NCI-H510A treated with DMSO at 0.1 percent for 48 hours (cell line): Measurements from ENCODE around the gene TEX12.
"Not testable (repeated sequence)": the region's sequence is repeated elsewhere in the genome, so short reads cannot be mapped to it uniquely, and the experiment has no call there.

Experiments used
- DNase-seq: peaks from one replicate; lab custom pipeline; 2025; lab: John Stamatoyannopoulos, UW

Gene TEX12, protein sequence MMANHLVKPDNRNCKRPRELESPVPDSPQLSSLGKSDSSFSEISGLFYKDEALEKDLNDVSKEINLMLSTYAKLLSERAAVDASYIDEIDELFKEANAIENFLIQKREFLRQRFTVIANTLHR

DNA sequence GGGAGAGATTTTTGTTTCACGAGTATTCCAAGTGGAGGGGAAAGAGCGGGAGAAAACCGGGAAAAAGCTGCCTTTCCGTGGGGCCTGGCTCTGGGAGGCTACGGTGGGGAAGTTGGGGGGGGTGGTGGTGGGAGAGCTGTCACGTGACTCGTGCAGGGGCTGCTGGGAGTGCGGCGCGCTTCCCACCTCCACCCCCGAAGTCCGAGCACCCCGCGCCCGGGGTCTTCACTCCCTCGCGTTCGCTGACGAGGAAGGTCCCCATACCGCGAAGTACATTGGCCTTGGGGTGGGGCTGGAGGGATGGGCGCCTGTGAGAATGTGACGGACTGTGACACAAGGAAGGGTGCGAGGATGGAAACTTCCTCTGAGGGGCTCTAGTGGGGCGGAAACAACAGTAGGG is at the start of gene TEX12:
TEX12 (plus strand) TSS at position 228 of the 400 bp plus-strand sequence. CDS start 1,897 bp downstream, outside the sequence.
- DNase-seq = no peak

DNA sequence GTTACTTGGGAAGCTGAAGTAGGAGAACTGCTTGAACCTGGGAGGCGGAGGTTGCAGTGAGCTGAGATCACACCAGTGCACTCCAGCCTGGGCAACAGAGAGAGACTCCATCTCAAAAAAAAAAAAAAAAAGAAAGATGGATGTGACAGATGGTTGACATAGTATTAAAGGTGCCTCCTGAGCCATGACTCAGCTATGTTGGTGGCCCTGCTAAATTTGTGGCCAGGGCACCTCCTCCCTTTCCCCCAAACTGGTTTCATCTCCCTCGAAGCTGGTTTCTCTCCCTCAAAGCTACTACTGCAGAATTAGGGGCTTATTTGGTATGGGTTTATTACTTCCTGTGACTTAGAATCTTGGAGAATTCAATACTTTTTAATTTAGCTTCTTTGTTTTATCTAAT is 49.0 kb upstream of the TEX12 start:
- DNase-seq = no peak

DNA sequence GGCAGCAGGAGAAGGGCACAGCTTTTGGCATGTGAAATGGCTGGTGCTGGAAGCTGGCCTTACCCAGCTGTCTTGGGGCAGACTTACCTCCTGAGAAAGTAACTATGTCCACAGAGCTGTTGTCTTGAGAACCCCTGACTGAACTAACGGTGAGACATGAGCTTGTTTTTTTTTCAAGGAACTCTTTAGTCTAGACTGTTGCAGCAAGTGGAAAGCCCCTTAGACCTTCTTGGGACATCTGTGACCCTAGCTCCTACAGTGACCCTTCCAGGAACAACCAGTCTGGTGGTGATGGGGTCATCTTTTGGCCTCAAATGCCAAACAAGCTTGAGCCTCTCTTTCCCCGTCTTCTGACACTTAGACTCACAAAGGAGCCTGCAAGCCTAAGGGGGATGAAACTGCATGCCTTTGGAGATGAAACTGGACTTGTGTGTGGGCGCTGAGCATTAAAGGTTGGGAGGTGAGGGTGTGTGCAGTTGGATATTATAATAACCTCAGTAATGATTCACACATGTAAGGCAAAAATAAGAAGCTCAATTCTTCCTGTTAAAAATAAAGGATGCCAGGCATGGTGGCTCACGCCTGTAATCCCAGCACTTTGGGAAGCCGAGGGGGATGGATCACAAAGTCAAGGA is 45.1 kb upstream of the TEX12 start:
- DNase-seq = no peak

DNA sequence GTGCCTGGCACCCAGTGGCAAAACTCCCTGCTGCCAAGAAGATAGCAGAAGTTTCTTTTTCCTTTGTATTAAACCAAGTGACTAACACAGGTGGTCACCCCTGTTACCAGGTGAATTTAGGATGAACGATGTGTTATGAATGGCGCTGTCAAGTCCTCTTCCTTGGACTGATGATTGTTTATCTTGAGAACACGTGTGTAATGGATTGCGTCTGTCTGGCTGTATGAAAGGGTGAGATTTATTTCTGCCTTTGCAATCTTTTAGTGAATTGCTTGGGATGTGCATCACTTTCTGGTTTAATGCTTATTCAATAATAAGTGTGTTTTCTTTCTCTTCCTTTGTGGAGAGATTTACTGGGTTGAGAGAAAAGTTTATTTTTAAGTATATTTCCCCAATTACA is 44.0 kb upstream of the TEX12 start:
- no peak for DNase-seq

DNA sequence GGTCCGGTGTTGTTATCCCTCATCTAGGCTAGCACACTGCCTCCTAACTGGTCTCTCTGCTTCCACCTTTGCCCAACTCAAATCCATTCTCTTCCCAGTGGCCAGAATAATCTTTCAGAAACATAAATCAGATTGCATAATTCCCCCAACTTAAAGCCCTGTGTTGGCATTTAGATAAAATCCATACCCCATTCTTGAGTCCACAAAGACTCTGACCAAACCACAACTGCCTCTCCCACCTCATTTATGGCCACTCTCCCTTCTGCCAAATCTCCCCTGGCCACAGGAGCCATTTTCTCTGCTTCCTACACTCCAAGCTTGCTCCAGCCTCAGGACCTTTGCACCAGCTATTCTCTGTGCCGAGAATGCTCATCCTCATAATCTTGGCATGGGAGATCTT is 40.1 kb upstream of the TEX12 start:
- DNase-seq = no peak

DNA sequence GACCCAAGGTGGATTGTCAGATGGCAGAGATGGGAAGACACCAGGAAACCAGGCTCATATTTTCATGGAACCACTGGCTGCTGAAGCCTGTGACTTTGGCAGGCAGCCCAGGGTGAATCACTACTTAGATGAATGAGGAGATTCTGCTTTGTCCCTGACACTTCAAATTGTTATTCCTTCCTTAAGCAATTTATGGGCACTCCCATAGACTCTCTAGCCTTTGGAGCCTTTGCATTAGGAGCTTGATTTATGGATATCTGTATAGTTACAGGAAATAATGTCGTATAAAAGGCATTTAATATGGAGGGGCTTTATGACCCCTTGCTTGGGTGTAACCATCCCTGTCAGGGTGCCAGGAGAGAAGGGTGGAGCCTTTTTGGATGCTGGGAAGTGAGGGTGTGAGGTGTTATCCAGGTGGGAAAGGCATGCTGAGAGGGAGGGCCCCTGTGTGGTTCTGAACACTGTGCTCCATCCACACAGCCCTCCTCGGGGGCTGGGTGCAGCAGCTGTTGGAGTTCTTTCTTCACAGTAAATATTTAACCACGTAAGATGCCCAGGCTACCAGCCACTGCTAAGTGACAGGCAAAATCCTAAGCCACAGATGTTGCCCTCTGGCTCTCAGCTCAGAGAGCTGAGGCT is 38.6 kb upstream of the TEX12 start:
- DNase-seq = peak; percentile 22

DNA sequence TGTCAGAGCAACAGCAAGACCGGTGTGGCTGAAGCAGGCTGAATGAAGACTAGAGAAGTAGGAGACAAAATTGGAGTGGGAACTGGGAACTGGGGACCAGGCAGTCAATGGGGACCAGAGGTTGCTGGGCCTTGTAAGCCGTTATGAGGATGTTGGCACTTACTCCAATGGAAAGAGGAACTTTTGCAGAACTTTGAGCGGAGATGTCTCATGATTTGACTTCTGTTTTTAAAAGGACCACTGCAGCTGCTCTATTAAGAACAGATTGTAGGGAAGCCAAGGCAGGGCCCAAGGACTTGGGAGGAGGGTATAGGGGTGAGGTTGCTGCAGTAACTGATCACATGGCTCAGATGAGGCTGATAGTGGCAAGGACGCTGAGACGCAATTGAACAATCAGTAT is 37.5 kb upstream of the TEX12 start:
- DNase-seq = no peak

DNA sequence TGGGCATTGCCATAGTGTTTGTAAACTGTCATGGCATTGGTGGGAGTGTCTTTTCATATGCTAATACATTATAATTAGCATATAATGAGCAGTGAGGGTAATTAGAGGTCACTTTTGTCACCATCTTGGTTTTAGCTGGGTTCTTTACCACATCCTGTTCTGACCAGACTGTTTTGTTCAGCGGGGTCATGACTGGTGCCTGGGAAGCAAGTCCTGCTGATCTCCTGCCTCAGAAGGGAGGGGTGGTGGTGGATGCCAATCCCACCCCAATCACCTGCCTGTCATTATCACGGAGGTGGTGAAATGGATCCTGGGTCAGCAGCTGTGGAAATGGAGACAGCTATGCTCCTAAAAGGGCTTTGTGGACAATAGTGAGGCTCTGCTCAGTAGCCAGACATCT is 34.4 kb upstream of the TEX12 start:
- DNase-seq = no peak

DNA sequence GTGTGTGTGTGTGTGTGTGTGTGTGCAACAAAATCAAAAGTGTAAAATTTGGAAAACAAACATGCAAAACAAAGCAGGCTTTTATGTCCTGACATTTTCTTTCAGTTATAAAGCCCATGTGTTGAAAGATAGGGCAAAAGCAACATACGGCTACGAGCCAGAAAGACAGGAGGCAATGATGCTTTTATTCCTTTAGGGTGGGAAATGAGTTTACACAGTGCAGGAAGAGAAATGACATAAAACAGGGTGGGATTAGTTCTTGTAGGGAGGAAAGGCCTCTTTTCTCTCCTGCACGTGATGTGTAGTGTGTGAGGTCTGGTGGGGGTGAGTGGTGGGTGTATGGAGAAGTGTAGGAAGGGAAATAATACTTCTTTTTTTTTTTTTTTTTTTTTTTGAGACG is 32.7 kb upstream of the TEX12 start:
- no peak for DNase-seq

DNA sequence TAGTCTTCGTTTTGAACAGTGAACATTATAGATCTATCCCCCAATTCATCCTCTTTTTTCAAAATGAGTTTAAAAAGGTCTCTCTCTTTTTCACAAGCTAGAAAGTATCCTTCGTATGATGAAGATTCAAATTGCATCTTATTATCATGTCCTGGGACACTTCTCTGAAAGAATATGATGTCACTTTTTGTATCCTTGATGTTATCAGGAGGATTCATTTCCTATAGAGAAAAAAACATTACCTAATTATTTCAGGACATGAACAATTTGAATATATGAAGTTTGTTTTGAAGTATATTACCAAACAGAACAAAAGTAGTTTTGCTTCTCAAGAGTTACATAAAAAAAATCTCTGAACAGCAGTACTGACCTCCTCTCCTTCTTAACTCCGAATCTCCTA is 23.6 kb upstream of the TEX12 start:
- no peak for DNase-seq

DNA sequence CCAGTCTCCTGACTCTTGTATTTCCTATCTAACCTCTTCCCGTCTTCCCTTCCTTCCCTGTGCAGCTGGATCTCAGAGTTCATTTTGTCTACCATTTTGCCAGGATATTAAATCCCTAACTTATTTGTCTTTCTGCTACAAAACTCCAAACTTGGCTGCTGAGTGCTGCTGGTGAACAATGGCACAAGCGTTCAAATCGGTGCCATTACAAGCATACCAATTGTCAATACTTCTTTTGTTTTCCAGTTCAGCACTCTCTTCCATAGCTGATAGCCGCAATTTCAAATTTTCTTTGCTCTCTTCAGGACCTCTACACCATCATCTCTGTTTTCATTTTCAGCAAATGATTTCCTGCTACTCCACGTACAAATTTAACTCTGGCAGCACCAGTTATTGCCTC is 16.7 kb upstream of the TEX12 start:
- no peak for DNase-seq

DNA sequence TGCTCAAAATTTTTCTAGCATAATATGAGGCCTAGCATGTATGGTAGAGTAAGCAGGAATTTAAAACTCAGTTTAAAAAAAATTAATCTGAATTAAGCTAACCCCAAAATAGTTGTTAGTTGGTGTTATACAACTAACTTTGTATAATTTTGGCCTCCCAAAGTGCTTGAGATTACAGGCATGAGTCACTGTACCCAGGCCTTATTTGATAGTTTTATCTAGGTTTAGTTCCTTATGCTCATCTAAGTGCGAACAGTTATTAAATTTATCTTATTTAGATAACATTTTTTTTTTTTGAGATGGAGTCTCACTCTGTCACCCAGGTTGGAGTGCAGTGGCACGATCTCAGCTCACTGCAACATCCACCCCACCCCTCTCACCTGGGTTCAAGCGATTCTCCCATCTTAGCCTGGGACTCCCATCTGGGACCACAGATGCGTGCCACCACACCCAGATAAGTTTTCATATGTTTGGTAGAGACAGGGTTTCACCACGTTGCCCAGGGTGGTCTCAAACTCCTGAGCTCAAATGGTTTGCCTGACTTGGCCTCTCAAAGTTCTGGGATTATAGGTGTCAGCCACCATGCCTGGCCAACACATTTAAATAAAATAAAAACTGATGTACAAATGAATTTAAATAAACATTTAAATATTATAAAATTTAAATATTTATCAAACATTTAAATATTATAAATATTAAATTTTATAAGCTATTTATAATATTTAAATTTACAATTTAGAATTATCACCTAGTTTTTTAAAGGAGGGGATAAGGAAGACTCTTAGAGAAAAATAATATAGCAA is 10.8 kb upstream of the TEX12 start:
- DNase-seq = no peak

DNA sequence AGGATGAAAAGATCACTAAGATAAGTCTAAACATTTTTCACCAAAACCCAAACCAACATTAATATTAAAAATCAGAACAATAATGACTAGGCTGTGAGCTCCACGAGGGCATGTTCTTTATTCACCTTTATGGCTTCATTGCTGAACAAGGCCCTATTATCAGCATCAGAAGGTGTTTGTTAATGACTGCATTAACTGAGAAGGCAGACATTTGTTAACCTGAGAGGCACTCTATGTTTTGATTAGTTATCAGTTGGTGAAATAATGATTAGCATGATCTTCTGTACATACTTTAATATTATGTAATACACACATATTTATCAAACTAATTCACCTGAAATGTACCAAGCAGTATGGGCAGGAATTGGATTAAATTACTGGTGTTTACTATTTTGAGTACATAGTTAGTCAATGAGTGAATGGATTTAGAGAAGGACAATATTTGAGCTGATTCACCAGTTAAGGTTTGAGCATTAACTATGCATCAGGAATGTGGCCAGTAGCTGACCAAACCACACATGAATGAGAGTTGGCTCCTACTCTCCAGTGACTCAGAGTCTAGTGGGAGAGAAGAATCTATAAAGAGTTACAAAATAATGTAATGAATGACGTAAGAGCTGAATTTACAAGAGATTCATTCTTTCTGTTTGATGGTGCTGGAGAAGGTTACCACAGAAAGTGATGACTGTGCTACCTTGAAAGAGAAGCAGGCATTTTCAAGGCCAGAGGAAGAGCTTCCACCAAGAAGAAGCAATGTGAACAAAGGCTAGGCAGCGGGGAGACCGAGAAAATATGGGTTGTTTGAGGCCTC is 10.0 kb upstream of the TEX12 start:
- no peak for DNase-seq

DNA sequence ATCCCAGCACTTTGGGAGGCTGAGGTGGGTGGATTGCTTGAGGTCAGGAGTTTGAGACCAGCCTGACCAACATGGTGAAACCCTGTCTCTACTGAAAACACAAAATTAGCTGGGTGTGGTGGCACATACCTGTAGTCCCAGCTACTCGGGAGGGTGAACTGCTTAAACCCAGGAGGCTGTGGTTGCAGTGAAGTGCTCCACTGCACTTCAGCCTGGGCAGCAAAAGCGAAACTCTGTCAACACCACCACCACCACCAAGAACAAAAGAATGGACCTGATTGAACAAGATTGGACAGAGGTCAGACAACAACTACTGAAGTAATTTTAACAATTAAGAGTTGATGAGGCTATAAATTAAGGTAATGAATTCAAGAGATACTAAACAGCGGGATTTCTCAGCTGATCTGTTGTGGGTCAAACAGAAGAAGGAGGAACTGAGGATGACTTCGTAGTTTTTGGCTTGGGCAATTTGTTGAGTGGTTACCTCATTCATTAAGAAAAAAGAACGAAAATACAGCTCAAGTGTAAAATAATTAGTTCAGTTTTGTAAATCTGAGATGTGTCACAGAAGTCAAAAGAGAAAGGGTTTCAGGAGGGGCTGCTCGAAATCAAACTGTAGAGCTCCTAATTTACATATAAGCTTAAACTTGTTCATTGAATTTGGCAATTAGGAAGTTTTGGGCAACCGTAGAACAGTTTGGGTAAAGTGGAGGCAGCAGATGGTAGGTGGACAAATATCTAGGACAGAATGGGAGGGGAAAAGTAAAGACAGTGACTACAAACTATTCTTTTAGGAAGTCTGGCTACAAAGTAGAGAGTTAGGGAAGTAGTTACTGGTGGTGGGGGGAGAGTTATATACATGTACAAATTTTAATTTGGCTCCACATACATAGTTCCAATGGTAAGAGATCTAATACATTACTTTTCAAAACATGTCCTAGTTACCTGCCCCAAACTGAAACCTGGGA is 7.8 kb upstream of the TEX12 start:
- no peak for DNase-seq

DNA sequence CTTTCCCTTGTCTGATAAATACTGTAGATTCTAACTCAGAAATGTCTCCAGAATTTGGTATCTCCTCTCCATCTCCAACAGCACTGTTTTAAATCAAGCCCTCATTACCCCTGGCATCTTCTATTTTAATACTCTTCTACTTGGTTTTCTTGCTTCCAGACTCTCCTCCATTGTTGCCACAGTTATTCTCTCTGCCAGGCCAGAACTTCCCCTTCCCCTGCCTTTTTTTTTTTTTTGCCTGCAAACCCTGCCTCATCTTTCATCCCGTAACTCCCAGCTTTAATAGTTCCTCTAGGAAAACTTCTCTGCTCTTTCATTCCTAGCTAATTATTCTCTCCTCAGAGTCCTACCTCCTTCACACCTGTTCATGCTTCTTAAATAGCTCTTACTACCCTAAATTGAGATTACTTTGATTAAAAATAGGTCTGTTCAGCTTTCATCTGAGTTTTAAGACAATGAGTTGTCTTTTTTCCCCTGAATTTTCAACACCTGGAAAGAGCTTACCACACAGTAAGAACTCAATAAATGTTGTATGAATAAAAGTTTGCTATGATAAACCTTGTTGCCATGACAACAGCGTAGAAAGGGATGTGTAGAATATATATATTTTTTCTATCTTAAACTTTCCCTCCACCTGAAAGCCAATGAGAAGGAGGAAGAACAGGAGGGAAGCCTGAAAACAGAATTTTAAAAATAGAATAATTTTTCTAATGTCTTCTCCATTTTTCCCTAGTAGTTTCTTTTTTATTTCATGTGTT is 6.9 kb upstream of the TEX12 start:
- DNase-seq = no peak

DNA sequence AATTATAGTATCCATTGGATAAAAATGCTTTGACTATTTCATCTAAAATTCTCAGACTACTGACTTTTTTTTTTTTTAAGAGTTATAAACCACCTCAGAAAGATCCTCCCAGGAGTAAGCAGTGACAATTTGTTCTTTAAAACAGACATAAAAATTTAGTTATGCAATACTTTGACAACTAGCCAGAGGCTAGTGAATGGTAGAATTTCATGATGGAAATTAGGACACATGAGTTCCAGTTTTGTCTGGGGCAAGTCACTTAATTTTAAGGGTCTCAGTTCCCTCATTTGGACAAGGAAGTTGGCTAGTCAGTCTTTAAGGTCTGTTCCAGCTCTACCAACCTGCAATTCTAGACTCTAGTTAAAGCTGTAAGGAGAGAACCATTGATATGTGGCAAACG is 6.2 kb upstream of the TEX12 start:
- DNase-seq = no peak

DNA sequence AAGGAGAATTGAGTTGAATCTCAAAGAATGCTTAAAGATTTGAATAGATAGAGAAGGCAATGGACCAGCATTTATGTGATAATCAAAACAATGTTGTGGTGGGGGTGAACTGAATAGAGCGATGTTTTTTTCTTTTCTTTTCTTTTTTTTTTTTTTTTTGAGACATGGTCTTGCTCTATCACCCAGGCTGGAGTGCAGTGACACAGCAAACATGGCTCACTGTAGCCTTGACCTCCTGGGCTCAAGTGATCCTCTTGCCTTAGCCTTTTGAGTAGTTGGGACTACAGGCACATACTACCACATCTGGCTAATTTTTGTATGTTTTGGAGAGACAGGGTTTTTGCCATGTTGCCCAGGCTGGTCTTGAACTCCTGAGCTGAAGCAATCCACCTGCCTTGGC is 5.0 kb upstream of the TEX12 start:
- not testable (repeated sequence) for DNase-seq

DNA sequence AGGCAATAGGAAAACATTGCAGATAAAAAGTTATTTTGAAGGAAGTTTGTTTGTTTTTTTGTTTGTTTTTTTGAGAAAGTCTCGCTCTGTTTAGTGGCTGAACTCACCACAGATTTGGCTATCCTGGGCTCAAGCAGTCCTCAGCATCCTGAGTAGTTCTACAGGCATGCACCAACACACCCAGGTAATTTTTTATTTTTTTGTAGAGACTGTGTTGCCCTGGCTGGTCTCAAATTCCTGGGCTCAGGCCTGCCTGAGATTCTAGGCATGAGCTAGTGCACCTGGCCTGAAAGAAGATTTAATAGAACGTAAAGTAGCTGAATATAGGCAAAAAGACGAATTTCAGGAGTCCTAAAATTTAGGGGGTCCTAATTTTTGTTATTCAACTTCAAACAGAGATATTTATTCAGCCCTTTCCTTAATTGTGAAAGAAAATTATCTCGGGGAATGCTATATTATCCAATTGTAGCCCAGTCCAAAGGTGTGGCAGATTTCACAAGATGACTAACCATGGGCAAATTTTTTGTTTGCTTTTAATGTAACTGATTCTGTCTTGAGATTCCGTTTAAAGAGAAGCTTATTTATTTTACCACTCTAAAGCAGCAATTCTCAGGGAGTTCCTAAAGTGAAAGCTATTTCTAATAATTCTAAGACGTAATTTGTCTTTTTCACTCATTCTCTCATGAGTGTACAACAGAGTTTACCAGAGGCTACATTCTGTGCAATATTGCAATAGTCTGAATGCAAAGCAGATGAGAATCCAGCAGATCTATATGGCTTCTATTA is 4.2 kb upstream of the TEX12 start:
- no peak for DNase-seq
